Cardiac fibroblast (primary cell): Measurements from ENCODE around the gene ACOT12.

Experiments
- DNase-seq, 2 donors: peaks; one replicate each; pipeline versions ENCODE4 v3.0.0 to v3.0.0-alpha.2; 2010; ENCODE audit warnings: low read depth in 2 of 2
- H3K4me3 ChIP-seq, 2 donors: replicated peaks in 1 of 2; 1 replicate in 1 of 2; 2 replicates in 1 of 2; pipeline ENCODE4 v1.5.1; 2011; ENCODE audit warnings: low read depth in 2 of 2, low read length in 2 of 2, mild to moderate bottlenecking in 2 of 2, moderate library complexity in 1 of 2
- CTCF ChIP-seq: IDR thresholded peaks from one replicate; pipeline ENCODE4 v1.5.1; 2011; ENCODE audit warnings: low read depth, mild to moderate bottlenecking, low read length, inconsistent platforms

ACOT12 gene

GRCh38 chr5:81393783-81394718 is at the start of gene ACOT12:
ACOT12 (minus strand) TSS chr5:81394134; CDS start chr5:81394114, 20 bp downstream.
- H3K4me3 ChIP-seq: peak within 1 kb of the TSS; percentile 45 to 46
- peak; percentile 11 to 34 for DNase-seq
- no peak for TF ChIP-seq CTCF

GRCh38 chr5:81435023-81435422 is 41.1 kb upstream of the ACOT12 start:
- no peak overlapping the region for H3K4me3 ChIP-seq
- no peak for TF ChIP-seq CTCF
- DNase-seq: no peak

GRCh38 chr5:81429985-81430384 is 36.1 kb upstream of the ACOT12 start:
- DNase-seq: no peak
- TF ChIP-seq CTCF: no peak
- H3K4me3 ChIP-seq: no peak overlapping the region

- H3K4me3 ChIP-seq: no peak overlapping the region
- TF ChIP-seq CTCF: no peak
- no peak for DNase-seq
Observed at GRCh38 chr5:81429363-81429762, 35.4 kb upstream of the ACOT12 start.

GRCh38 chr5:81428861-81429260 is 34.9 kb upstream of the ACOT12 start:
- H3K4me3 ChIP-seq: no peak overlapping the region
- peak in 1 of 2 donors; percentile 29 for DNase-seq
- no peak for TF ChIP-seq CTCF

GRCh38 chr5:81428446-81428845 is 34.5 kb upstream of the ACOT12 start:
- H3K4me3 ChIP-seq: no peak overlapping the region
- DNase-seq: peak in 1 of 2 donors; percentile 68
- no peak for TF ChIP-seq CTCF
